ENCODE data around the gene TAF3. TPM values are rescaled to one million over a fixed set of nuclear protein-coding genes. Genes with fewer than 3 reads are reported as not detected.

The TAF3 gene
- total and polyA plus RNA-seq, 8 donors, result 2.3 to 13.4 (median 6.5) TPM

GRCh38 chr10:8058274-8059111 is 240.2 kb downstream of the TAF3 start:
- Histone ChIP-seq H3K27me3 (peaks cover 17 to 99% (median 47%) of the 10 kb centered on the region in 3 donors), H3K36me3 (no peaks in the 10 kb centered on the region), H3K4me3 (no peak overlapping the region), H3K4me1 (peaks cover 21 to 26% (median 24%) of the 10 kb centered on the region in 4 donors), H3K27ac (no peak overlapping the region), H3K9me3 (no peaks in the 10 kb centered on the region)
- WGBS, 5 donors, result 68 to 82% (median 73%) methylated on average over 34 to 45 of the region's 45 CpGs
- TF ChIP-seq POLR2A (IDR thresholded peaks at IDR 0.05), result no peak
- TF ChIP-seq CTCF (IDR thresholded peaks at IDR 0.05), result no peak
- TF ChIP-seq EP300 (IDR thresholded peaks at IDR 0.05), result no peak
- TF ChIP-seq POLR2AphosphoS5 (IDR thresholded peaks at IDR 0.05), result no peak
- intact Hi-C loops (cut with DNase I; ENCODE audit: low total_unique reads), result no loop called here
- DNase-seq, result no peak

GRCh38 chr10:8059191-8059936 is 241.1 kb downstream of the TAF3 start:
- peak overlapping the region in 1 of 5 donors; percentile 14 for H3K27ac ChIP-seq
- no peaks in the 10 kb centered on the region for H3K36me3 ChIP-seq
- H3K9me3 ChIP-seq, result no peaks in the 10 kb centered on the region
- intact Hi-C loops (cut with DNase I; ENCODE audit: low total_unique reads), result no loop called here
- no peak for DNase-seq
- peaks cover 12 to 18% (median 15%) of the 10 kb centered on the region in 4 donors for H3K4me1 ChIP-seq
- H3K27me3 ChIP-seq, result peaks cover 16 to 99% (median 43%) of the 10 kb centered on the region in 3 donors
- WGBS, 5 donors, result 61 to 74% (median 62%) methylated on average over 16 of the region's 16 CpGs
- TF ChIP-seq EP300 (IDR thresholded peaks at IDR 0.05), result no peak
- no peak for TF ChIP-seq POLR2A (IDR thresholded peaks at IDR 0.05)
- TF ChIP-seq POLR2AphosphoS5 (IDR thresholded peaks at IDR 0.05), result no peak
- no peak for TF ChIP-seq CTCF (IDR thresholded peaks at IDR 0.05)
- no peak overlapping the region for H3K4me3 ChIP-seq

GRCh38 chr10:8060010-8060703 is 241.9 kb downstream of the TAF3 start:
- Histone ChIP-seq H3K36me3 (no peaks in the 10 kb centered on the region), H3K4me1 (peaks cover 4 to 10% (median 7%) of the 10 kb centered on the region in 4 donors), H3K9me3 (no peaks in the 10 kb centered on the region), H3K4me3 (peak overlapping the region in 2 of 4 donors; percentile 0 to 13), H3K27me3 (peaks cover 12 to 99% (median 35%) of the 10 kb centered on the region in 3 donors), H3K27ac (peak overlapping the region in 1 of 5 donors; percentile 14)
- WGBS, 5 donors, result 29 to 40% (median 32%) methylated on average over 15 of the region's 15 CpGs
- peak in 1 of 2 donors; percentile 49 for DNase-seq
- intact Hi-C loops (cut with DNase I; ENCODE audit: low total_unique reads), result no loop called here
- TF ChIP-seq CTCF (IDR thresholded peaks at IDR 0.05) (no peak), POLR2AphosphoS5 (IDR thresholded peaks at IDR 0.05) (no peak), POLR2A (IDR thresholded peaks at IDR 0.05) (no peak), EP300 (IDR thresholded peaks at IDR 0.05) (no peak)

- peaks cover 0 to 4% (median 2%) of the 10 kb centered on the region in 4 donors for H3K4me1 ChIP-seq
- H3K9me3 ChIP-seq, result no peaks in the 10 kb centered on the region
- intact Hi-C loops (cut with DNase I; ENCODE audit: low total_unique reads), result no loop called here
- no peaks in the 10 kb centered on the region for H3K36me3 ChIP-seq
- peaks cover 6 to 96% (median 30%) of the 10 kb centered on the region in 3 donors for H3K27me3 ChIP-seq
- WGBS, 5 donors, result 55 to 60% (median 58%) methylated on average over 10 of the region's 10 CpGs
- no peak for DNase-seq
- TF ChIP-seq POLR2AphosphoS5 (IDR thresholded peaks at IDR 0.05), result no peak
- no peak for TF ChIP-seq CTCF (IDR thresholded peaks at IDR 0.05)
- no peak for TF ChIP-seq EP300 (IDR thresholded peaks at IDR 0.05)
- no peak for TF ChIP-seq POLR2A (IDR thresholded peaks at IDR 0.05)
- H3K27ac ChIP-seq, result peak overlapping the region in 2 of 5 donors; percentile 13 to 14
- H3K4me3 ChIP-seq, result peak overlapping the region in 2 of 4 donors; percentile 0 to 13
Observed at GRCh38 chr10:8060704-8061121, 242.4 kb downstream of the TAF3 start.

Measured in stomach (tissue), 9 donors.